Parathyroid adenoma (tissue), 2 donors: Measurements from ENCODE around the gene ZFHX3.

Source experiments
- H2AFZ ChIP-seq: fragments of 300-600 bp; sonication (generic); one replicate; pipeline ENCODE4 v1.7.0; 2017; ENCODE audit warnings: antibody characterized with exemption, mild to moderate bottlenecking
- H3K27ac ChIP-seq: fragments of 300-600 bp; sonication (generic); one replicate; pipeline ENCODE4 v1.7.0; 2017
- H3K27me3 ChIP-seq: fragments of 300-600 bp; sonication (generic); one replicate; pipeline ENCODE4 v1.7.0; 2017; ENCODE audit warnings: low read length; ENCODE audit not compliant: control insufficient read depth, insufficient read depth
- H3K36me3 ChIP-seq: fragments of 300-600 bp; sonication (generic); one replicate; pipeline ENCODE4 v1.7.0; 2017; ENCODE audit warnings: low read length; ENCODE audit not compliant: control insufficient read depth, insufficient read depth
- H3K4me1 ChIP-seq: fragments of 300-600 bp; sonication (generic); one replicate; pipeline ENCODE4 v1.7.0; 2017; ENCODE audit warnings: control low read depth
- H3K4me2 ChIP-seq: fragments of 300-600 bp; sonication (generic); one replicate; pipeline ENCODE4 v1.7.0; 2017; ENCODE audit warnings: low read length
- H3K4me3 ChIP-seq: fragments of 300-600 bp; sonication (generic); one replicate; pipeline ENCODE4 v1.7.0; 2017; ENCODE audit warnings: low read depth, low read length
- H3K79me2 ChIP-seq: fragments of 300-600 bp; sonication (generic); one replicate; pipeline ENCODE4 v1.7.0; 2017; ENCODE audit warnings: control low read depth
- H3K9ac ChIP-seq: fragments of 300-600 bp; sonication (generic); one replicate; pipeline ENCODE4 v1.7.0; 2017; ENCODE audit warnings: mild to moderate bottlenecking
- H3K9me3 ChIP-seq: fragments of 300-600 bp; sonication (generic); one replicate; pipeline ENCODE4 v1.7.0; 2017; ENCODE audit warnings: low read length; ENCODE audit not compliant: control insufficient read depth
- CTCF ChIP-seq: fragments of 300-600 bp; sonication (generic); IDR thresholded peaks from one replicate; pipeline ENCODE4 v1.7.0; 2017; ENCODE audit warnings: antibody characterized with exemption, mild to moderate bottlenecking
- donor health status: primary hyperparathyroidism.

Gene ZFHX3

GRCh38 chr16:73000907-73001521 is 46.9 kb downstream of the ZFHX3 start:
- Histone ChIP-seq H3K27ac (peak overlapping the region; percentile 47), H3K79me2 (peaks cover 54% of the 10 kb centered on the region), H3K4me3 (no peak overlapping the region), H3K4me2 (no peak overlapping the region), H2AFZ (no peak overlapping the region), H3K9me3 (no peaks in the 10 kb centered on the region), H3K36me3 (no peaks in the 10 kb centered on the region), H3K4me1 (peaks cover 38% of the 10 kb centered on the region), H3K9ac (no peak overlapping the region), H3K27me3 (no peaks in the 10 kb centered on the region)
- no peak for TF ChIP-seq CTCF

GRCh38 chr16:73000020-73000906 is 47.7 kb downstream of the ZFHX3 start:
- H3K9ac ChIP-seq, result no peak overlapping the region
- TF ChIP-seq CTCF, result no peak
- H3K36me3 ChIP-seq, result no peaks in the 10 kb centered on the region
- no peaks in the 10 kb centered on the region for H3K27me3 ChIP-seq
- H3K4me1 ChIP-seq, result peaks cover 45% of the 10 kb centered on the region
- peaks cover 51% of the 10 kb centered on the region for H3K79me2 ChIP-seq
- no peak overlapping the region for H3K4me3 ChIP-seq
- peak overlapping the region; percentile 47 for H3K27ac ChIP-seq
- no peaks in the 10 kb centered on the region for H3K9me3 ChIP-seq
- H3K4me2 ChIP-seq, result peak overlapping the region; percentile 28
- peak overlapping the region; percentile 17 for H2AFZ ChIP-seq

- peak overlapping the region; percentile 47 for H3K27ac ChIP-seq
- no peak overlapping the region for H3K9ac ChIP-seq
- peak overlapping the region; percentile 28 for H3K4me2 ChIP-seq
- no peaks in the 10 kb centered on the region for H3K27me3 ChIP-seq
- H3K9me3 ChIP-seq, result no peaks in the 10 kb centered on the region
- no peaks in the 10 kb centered on the region for H3K36me3 ChIP-seq
- H3K4me3 ChIP-seq, result no peak overlapping the region
- TF ChIP-seq CTCF, result no peak
- no peak overlapping the region for H2AFZ ChIP-seq
- H3K79me2 ChIP-seq, result peaks cover 53% of the 10 kb centered on the region
- peaks cover 51% of the 10 kb centered on the region for H3K4me1 ChIP-seq
These were observed 48.3 kb downstream of the ZFHX3 start for GRCh38 chr16:72999541-73000019.

GRCh38 chr16:72997141-72997542 is 50.8 kb downstream of the ZFHX3 start:
- Histone ChIP-seq H3K4me3 (no peak overlapping the region), H3K36me3 (no peaks in the 10 kb centered on the region), H3K27ac (peak overlapping the region; percentile 80), H2AFZ (no peak overlapping the region), H3K9me3 (no peaks in the 10 kb centered on the region), H3K4me1 (peaks cover 63% of the 10 kb centered on the region), H3K4me2 (peak overlapping the region; percentile 24), H3K79me2 (peaks cover 64% of the 10 kb centered on the region), H3K27me3 (no peaks in the 10 kb centered on the region), H3K9ac (no peak overlapping the region)
- TF ChIP-seq CTCF, result no peak
